Esophagus mucosa (tissue), 1 donor: Measurements from ENCODE around the gene ANKS6. TPM values are rescaled to one million over a fixed set of nuclear protein-coding genes. Genes with fewer than 3 reads are reported as not detected.

Source experiments
- ATAC-seq: fragments of 200-7000 bp; cut with Tn5 transposase; one replicate; pipeline ENCODE4 v1.9.1; 2020
- total RNA-seq: library from RNA; stranded (reverse); gene quantifications from one replicate; pipeline ENCODE4 v1.2.4, GENCODE V29; 2023
- donor health status: DM: yes; HTN: yes; CAD: no.

ANKS6 gene
- total RNA-seq, 1 donor from 2014 or later = 13.8 TPM

GRCh38 chr9:98811051-98811650 is 14.8 kb upstream of the ANKS6 start:
- peak; percentile 92 for ATAC-seq

GRCh38 chr9:98810102-98810842 is 13.9 kb upstream of the ANKS6 start:
- no peak for ATAC-seq

GRCh38 chr9:98809311-98810101 is 13.2 kb upstream of the ANKS6 start:
- ATAC-seq = no peak

- ATAC-seq = peak; percentile 53
Measured at GRCh38 chr9:98808875-98809274, 12.5 kb upstream of the ANKS6 start.

- ATAC-seq = peak; percentile 69
Measured at GRCh38 chr9:98808411-98808815, 12.1 kb upstream of the ANKS6 start.

- no peak for ATAC-seq
Measured at GRCh38 chr9:98807814-98808195, 11.4 kb upstream of the ANKS6 start.

- ATAC-seq = no peak
Measured at GRCh38 chr9:98807070-98807813, 10.9 kb upstream of the ANKS6 start, which contains the start of gene GALNT12. TSS of gene GALNT12 (plus strand) at chr9:98807670. CDS start at chr9:98807699, 29 bp downstream.

GRCh38 chr9:98806394-98807035 is 10.2 kb upstream of the ANKS6 start:
- ATAC-seq = no peak

GRCh38 chr9:98805506-98806272 is 9.3 kb upstream of the ANKS6 start:
- peak; percentile 61 for ATAC-seq

GRCh38 chr9:98804083-98804482 is 7.7 kb upstream of the ANKS6 start:
- ATAC-seq = no peak

- peak; percentile 89 for ATAC-seq
Measured at GRCh38 chr9:98801969-98802371, 5.6 kb upstream of the ANKS6 start.

- ATAC-seq = no peak
Measured at GRCh38 chr9:98801561-98801960, 5.2 kb upstream of the ANKS6 start.

GRCh38 chr9:98798254-98798653 is 1.9 kb upstream of the ANKS6 start:
- ATAC-seq = no peak

- no peak for ATAC-seq
Measured at GRCh38 chr9:98797491-98797890, 1.1 kb upstream of the ANKS6 start.

GRCh38 chr9:98795970-98796363 is 388 bp downstream of the ANKS6 start:
- ATAC-seq = peak; percentile 14

GRCh38 chr9:98795295-98795955 is 930 bp downstream of the ANKS6 start:
- ATAC-seq = no peak

GRCh38 chr9:98794802-98795201 is 1.6 kb downstream of the ANKS6 start:
- no peak for ATAC-seq

GRCh38 chr9:98793031-98793430 is 3.3 kb downstream of the ANKS6 start:
- ATAC-seq = no peak

- no peak for ATAC-seq
Measured at GRCh38 chr9:98791608-98792490, 4.5 kb downstream of the ANKS6 start.
